K562 (cell line): Measurements from ENCODE around the gene SNIP1. TPM values are rescaled to one million over a fixed set of nuclear protein-coding genes. Genes with fewer than 3 reads are reported as not detected.

ENCODE experiments used
- ATF6 ChIP-seq: sonication (generic); formaldehyde crosslinking; IDR thresholded peaks from 2 replicates; pipeline ENCODE4 v1.4.0; 2020; ENCODE audit warnings: mild to moderate bottlenecking, missing genetic modification reagents
- CCNT2 ChIP-seq: IDR thresholded peaks from 2 replicates; pipeline ENCODE4 v1.6.1; 2011; ENCODE audit warnings: borderline replicate concordance, low read depth, mild to moderate bottlenecking, moderate library complexity, mixed read lengths, low read length; ENCODE audit not compliant: insufficient read length; ENCODE audit errors: extremely low read depth
- DEAF1 ChIP-seq: fragments of 450-650 bp; formaldehyde crosslinking; IDR thresholded peaks from 2 replicates; pipeline ENCODE4 v1.4.0; 2020; ENCODE audit warnings: mild to moderate bottlenecking, moderate library complexity
- DLX4 ChIP-seq: fragments of 250-450 bp; sonication (Bioruptor Pico); IDR thresholded peaks from 2 replicates; pipeline ENCODE4 v1.6.1; 2021; ENCODE audit warnings: mild to moderate bottlenecking
- EGR1 ChIP-seq: fragments of 450-650 bp; conservative IDR thresholded peaks from 2 replicates; pipeline ENCODE4 v1.6.1; 2017; ENCODE audit warnings: mild to moderate bottlenecking
- MTF1 ChIP-seq: fragments of 250-450 bp; sonication (Bioruptor Pico); IDR thresholded peaks from 2 replicates; pipeline ENCODE4 v1.9.0; 2021; ENCODE audit warnings: moderate library complexity, mild to moderate bottlenecking, inconsistent platforms, borderline replicate concordance
- NFIC ChIP-seq: fragments of 450-650 bp; IDR thresholded peaks from 2 replicates; pipeline ENCODE4 v1.6.1; 2017; ENCODE audit warnings: mild to moderate bottlenecking, inconsistent platforms
- PHTF2 ChIP-seq: fragments of 250-450 bp; sonication (Bioruptor Pico); IDR thresholded peaks from 2 replicates; pipeline ENCODE4 v1.5.0; 2021; ENCODE audit warnings: mild to moderate bottlenecking
- POU5F1 ChIP-seq: fragments of 150-350 bp; IDR thresholded peaks from 2 replicates; pipeline ENCODE4 v1.6.1; 2014; ENCODE audit warnings: borderline replicate concordance, low read length, low read depth, mild to moderate bottlenecking; ENCODE audit not compliant: partially characterized antibody
- PURB ChIP-seq: sonication (generic); formaldehyde crosslinking; IDR thresholded peaks from 2 replicates; pipeline ENCODE4 v1.9.0; 2021; ENCODE audit warnings: low read depth, mild to moderate bottlenecking, missing genetic modification reagents
- SNRNP70 ChIP-seq: fragments of 200-400 bp; formaldehyde crosslinking; optimal IDR thresholded peaks from 2 replicates; pipeline ENCODE3; 2017; ENCODE audit warnings: low read depth, low read length
- SRSF9 ChIP-seq: fragments of 200-400 bp; formaldehyde crosslinking; IDR thresholded peaks from 2 replicates; pipeline ENCODE4 v1.6.1; 2017; ENCODE audit warnings: low read depth, low read length, borderline replicate concordance
- TBP ChIP-seq: optimal IDR thresholded peaks from 2 replicates; pipeline ENCODE3; 2011; ENCODE audit warnings: low read depth, low read length, improper control_type of control experiment
- USF1 ChIP-seq: sonication (generic); formaldehyde crosslinking; IDR thresholded peaks from 2 replicates; pipeline ENCODE4 v1.9.0; 2022; ENCODE audit warnings: mild to moderate bottlenecking, missing genetic modification reagents
- ZBTB11 ChIP-seq, 3 experiments: fragments of 200-800 bp in 1 of 3; fragments of 250-450 bp in 1 of 3; fragments of 450-650 bp in 1 of 3; sonication (Bioruptor Pico) in 1 of 3; sonication (Bioruptor generic) in 1 of 3; formaldehyde crosslinking in 1 of 3; IDR thresholded peaks; 2 replicates each; pipeline versions ENCODE4 v1.6.1 to v1.8.0; 2016 to 2022; ENCODE audit warnings: mild to moderate bottlenecking in 2 of 3, missing genetic modification characterization in 2 of 3, missing compliant biosample characterization in 1 of 3, moderate library complexity in 1 of 3
- ZNF24 ChIP-seq: fragments of 450-650 bp; IDR thresholded peaks from 2 replicates; pipeline ENCODE4 v1.6.1; 2016
- ZNF551 ChIP-seq: fragments of 250-450 bp; sonication (Bioruptor Pico); IDR thresholded peaks from 2 replicates; pipeline ENCODE4 v1.5.0; 2021; ENCODE audit warnings: mild to moderate bottlenecking, moderate library complexity
- ZNF695 ChIP-seq: fragments of 450-650 bp; formaldehyde crosslinking; IDR thresholded peaks from 2 replicates; pipeline ENCODE4 v1.4.0; 2020; ENCODE audit warnings: mild to moderate bottlenecking, moderate library complexity
- ZNF785 ChIP-seq: fragments of 250-450 bp; sonication (Bioruptor Pico); IDR thresholded peaks from 2 replicates; pipeline ENCODE4 v1.4.0; 2020; ENCODE audit warnings: mild to moderate bottlenecking
- polyA plus RNA-seq, 8 experiments: library from polyadenylated mRNA; depleted of rRNA in 4 of 8; stranded (reverse) in 5 of 8; unstranded in 3 of 8; fragments of >200 nt; fragmentation: Nextera tagmentation in 2 of 8; fragmentation: Illumina TruSeq in 1 of 8; extraction: Ambion mirVana in 2 of 8; extraction: Trizol in 1 of 8; gene quantifications; 2 replicates each; pipeline versions ENCODE4 v1.2.1 to v1.2.3, GENCODE V29; 2011 to 2014; ENCODE audit warnings: inconsistent platforms in 1 of 8, missing spikeins in 1 of 8
- total RNA-seq, 7 experiments: library from RNA; depleted of rRNA in 6 of 7; stranded (reverse); fragments of >200 nt in 6 of 7; fragmentation: Illumina TruSeq in 2 of 7; extraction: Trizol in 2 of 7; gene quantifications; 2 replicates each; pipeline versions ENCODE4 v1.2.1 to v1.2.3, GENCODE V29; 2011 to 2021; ENCODE audit warnings: low replicate concordance in 1 of 7

SNIP1 gene
- total and polyA plus RNA-seq, 9 of the 15 experiments (the other 6 are each of a cell fraction or from before 2014, with no cell fraction given) = 2.9 to 25.9 (median 14.6) TPM

- TF ChIP-seq POU5F1 (no peak), TBP (peak; percentile 68), DEAF1 (no peak), PURB (CRISPR knock-in tag) (no peak), DLX4 (CRISPR knock-in tag) (no peak), MTF1 (CRISPR knock-in tag) (no peak), ATF6 (CRISPR knock-in tag) (peak; percentile 93; the same call in 1 of the 2 replicates), ZNF551 (CRISPR knock-in tag) (no peak), ZNF785 (CRISPR knock-in tag) (no peak), ZNF24 (peak; percentile 62), NFIC (0 out of 2 replicates have a peak, but pooled peaks have one; percentile 18), ZBTB11 (CRISPR knock-in tag; IDR thresholded peaks at IDR 0.05) (0 out of 6 replicates have a peak, but pooled peaks of 1 of the 3 experiments have one; percentile 50), CCNT2 (peak; percentile 94), EGR1 (no peak), SNRNP70 (no peak), PHTF2 (no peak), SRSF9 (no peak), USF1 (CRISPR knock-in tag) (no peak), ZNF695 (CRISPR knock-in tag) (no peak)
These were observed 39.5 kb downstream of the SNIP1 start, which contains the start of gene MEAF6 (continued) for GRCh38 chr1:37514350-37515184.
